Measurements from ENCODE around the gene UNC13A. TPM values are rescaled to one million over a fixed set of nuclear protein-coding genes. Genes with fewer than 3 reads are reported as not detected.

UNC13A gene
- total and polyA plus RNA-seq, 2 of the 8 experiments (the other 6 are each of a cell fraction or from before 2014, with no cell fraction given) = 13.1 to 47.6 TPM

DNA sequence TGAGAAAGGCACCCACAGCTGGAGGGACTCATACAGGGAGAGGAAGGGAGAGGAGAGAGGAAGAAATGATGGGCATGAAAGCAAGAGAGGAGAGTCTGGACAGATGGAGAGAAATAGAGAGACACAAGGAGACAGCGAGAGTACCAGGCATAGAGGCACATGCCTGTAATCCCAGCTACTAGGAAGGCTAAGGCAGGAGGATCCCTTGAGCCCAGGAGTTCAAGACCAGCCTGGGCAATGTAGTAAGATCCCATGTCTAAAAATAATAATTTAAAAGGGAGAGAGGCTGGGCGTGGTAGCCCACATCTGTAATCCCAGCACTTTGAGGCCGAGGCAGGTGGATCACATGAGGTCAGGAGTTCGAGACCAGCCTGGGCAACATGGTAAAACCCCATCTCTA, 9.3 kb downstream of the UNC13A start (continued):
- TF ChIP-seq SIRT6 (IDR thresholded peaks at IDR 0.05; ENCODE audit: low read length) = no peak
- TF ChIP-seq RNF2 (IDR thresholded peaks at IDR 0.05; ENCODE audit: borderline replicate concordance, low read depth, low read length, missing control alignments, poor library complexity, severe bottlenecking) = no peak
- no peak for TF ChIP-seq SP4 (IDR thresholded peaks at IDR 0.05; ENCODE audit: low read length)
